ENCODE results near the gene ERICH2.
"Not testable (repeated sequence)": the region's sequence is repeated elsewhere in the genome, so short reads cannot be mapped to it uniquely, and the experiment has no call there.

ERICH2 gene

GRCh38 chr2:170770008-170770605 is at the start of gene ERICH2:
Gene ERICH2 (plus strand): TSS chr2:170770378. CDS start chr2:170770682, 304 bp downstream.
- peak; percentile 67 to 78 for DNase-seq

- no peak for DNase-seq
These were observed 48.5 kb upstream of the ERICH2 start for GRCh38 chr2:170721678-170722077.

- DNase-seq: no peak
These were observed 47.9 kb upstream of the ERICH2 start for GRCh38 chr2:170722301-170722700.

- DNase-seq: no peak
These were observed 46.7 kb upstream of the ERICH2 start for GRCh38 chr2:170723446-170723958.

GRCh38 chr2:170733798-170734600 is 36.2 kb upstream of the ERICH2 start:
- no peak for DNase-seq

- not testable (repeated sequence) for DNase-seq
These were observed 35.6 kb upstream of the ERICH2 start for GRCh38 chr2:170734601-170735000.

- peak in 1 of 2 experiments; percentile 28 for DNase-seq
These were observed 33.5 kb upstream of the ERICH2 start for GRCh38 chr2:170736628-170737027.

- DNase-seq: no peak
These were observed 32.8 kb upstream of the ERICH2 start for GRCh38 chr2:170737406-170737805.

- no peak for DNase-seq
These were observed 32.4 kb upstream of the ERICH2 start for GRCh38 chr2:170737821-170738220.

GRCh38 chr2:170739048-170739447 is 31.1 kb upstream of the ERICH2 start:
- DNase-seq: no peak

- peak; percentile 41 to 48 for DNase-seq
These were observed 30.6 kb upstream of the ERICH2 start for GRCh38 chr2:170739507-170740046.

- no peak for DNase-seq
These were observed 29.5 kb upstream of the ERICH2 start for GRCh38 chr2:170740660-170741059.

GRCh38 chr2:170742000-170742399 is 28.2 kb upstream of the ERICH2 start:
- DNase-seq: no peak

- DNase-seq: no peak
These were observed 27.2 kb upstream of the ERICH2 start for GRCh38 chr2:170742896-170743529.

- no peak for DNase-seq
These were observed 26.5 kb upstream of the ERICH2 start for GRCh38 chr2:170743530-170744239.

GRCh38 chr2:170744248-170745002 is 25.8 kb upstream of the ERICH2 start:
- no peak for DNase-seq

GRCh38 chr2:170745305-170745704 is 24.9 kb upstream of the ERICH2 start:
- DNase-seq: no peak

- DNase-seq: no peak
These were observed 22.3 kb upstream of the ERICH2 start for GRCh38 chr2:170747921-170748320.

GRCh38 chr2:170751555-170751954 is 18.6 kb upstream of the ERICH2 start:
- DNase-seq: not testable (repeated sequence)

- no peak for DNase-seq
These were observed 8.6 kb upstream of the ERICH2 start for GRCh38 chr2:170761572-170761971.

GRCh38 chr2:170762760-170763159 is 7.4 kb upstream of the ERICH2 start:
- no peak for DNase-seq

GRCh38 chr2:170763232-170763631 is 6.9 kb upstream of the ERICH2 start:
- no peak for DNase-seq

Measured in Kasumi-1 (cell line).